A549 treated with CpdA at 1 μM for 4 hours (cell line): ENCODE results near the gene KRTAP13-4. TPM values are rescaled to one million over a fixed set of nuclear protein-coding genes. Genes with fewer than 3 reads are reported as not detected.

Experiments used
- total RNA-seq: library from RNA; stranded (reverse); fragments of 200-300 nt; extraction: Qiagen RNA extraction; gene quantifications from 5 replicates; pipeline ENCODE4 v1.2.3, GENCODE V29; 2022; ENCODE audit warnings: low read depth

KRTAP13-4 gene
- total RNA-seq, result not detected in 5 replicates

GRCh38 chr21:30430170-30430655, at the start of gene KRTAP13-4:
KRTAP13-4 (plus strand) TSS chr21:30430220; CDS start chr21:30430276, 56 bp downstream.

DNA sequence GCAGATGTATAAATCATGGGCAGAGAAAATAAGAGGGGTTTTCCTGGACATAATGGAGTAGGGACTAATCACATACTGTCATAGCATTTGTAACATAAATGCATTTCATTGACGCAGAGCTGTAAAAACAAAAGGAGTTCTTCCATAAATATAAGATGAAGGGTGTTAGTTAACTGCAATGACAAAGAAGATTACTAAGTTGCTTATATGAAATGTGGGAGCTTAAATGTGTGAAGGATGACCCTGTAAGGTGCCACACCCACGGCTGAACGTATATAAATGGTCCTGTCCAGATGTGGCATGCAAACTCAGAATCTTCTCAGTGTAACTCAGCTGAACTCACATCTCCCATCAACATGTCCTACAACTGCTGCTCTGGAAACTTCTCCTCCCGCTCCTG, 34.3 kb upstream of the KRTAP13-4 start, which contains the start of gene KRTAP13-1:
KRTAP13-1 (plus strand) TSS at position 301 of the 400 bp plus-strand sequence; CDS start at position 357, 56 bp downstream.

DNA sequence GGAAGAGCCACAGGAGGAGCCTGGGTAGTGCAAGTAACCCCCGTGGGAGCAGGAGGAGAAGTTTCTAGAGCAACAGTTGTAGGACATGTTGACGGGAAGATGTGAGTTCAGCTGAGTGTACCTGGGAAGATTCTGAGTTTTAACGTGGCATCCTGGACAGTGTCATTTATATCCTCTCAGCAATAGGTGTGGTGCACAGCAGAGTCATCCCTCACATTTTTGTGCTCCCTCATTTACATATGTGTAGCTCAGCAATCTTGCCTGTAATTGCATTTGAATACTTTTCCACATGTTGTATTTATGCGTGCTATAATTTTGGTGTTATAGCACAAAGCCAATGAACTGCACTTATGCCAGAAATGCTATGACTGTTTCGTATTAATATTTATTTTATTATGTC, 4.2 kb upstream of the KRTAP13-4 start, which contains the start of gene KRTAP13-3:
KRTAP13-3 (minus strand) TSS at position 101 of the 400 bp plus-strand sequence; CDS start at position 87, 14 bp downstream.

GRCh38 chr21:30439975-30440374, 10.0 kb downstream of the KRTAP13-4 start, which contains the start of gene KRTAP15-1:
KRTAP15-1 (plus strand) TSS chr21:30440275; CDS start chr21:30440328, 53 bp downstream.

GRCh38 chr21:30480145-30480544, 50.1 kb downstream of the KRTAP13-4 start, which contains the start of gene KRTAP19-1:
KRTAP19-1 (minus strand) TSS chr21:30480367; CDS start chr21:30480317, 50 bp downstream.

Other genes with a start within 250 kb of the KRTAP13-4 start
- gene CLDN8, start 214.1 kb upstream of the KRTAP13-4 start, total RNA-seq, result not detected in 5 replicates
- gene KRTAP24-1, start 147.3 kb upstream of the KRTAP13-4 start, total RNA-seq, result not detected in 5 replicates
- gene KRTAP25-1, start 140.7 kb upstream of the KRTAP13-4 start, total RNA-seq, result not detected in 5 replicates
- gene KRTAP26-1, start 109.9 kb upstream of the KRTAP13-4 start, total RNA-seq, result not detected in 5 replicates
- gene KRTAP27-1, start 92.5 kb upstream of the KRTAP13-4 start, total RNA-seq, result not detected in 5 replicates
- gene KRTAP23-1, start 81.6 kb upstream of the KRTAP13-4 start, total RNA-seq, result not detected in 5 replicates
- not detected in 5 replicates for gene KRTAP13-2, start 57.9 kb upstream of the KRTAP13-4 start, total RNA-seq
- gene KRTAP13-1, start 34.2 kb upstream of the KRTAP13-4 start, total RNA-seq, result not detected in 5 replicates
- not detected in 5 replicates for gene KRTAP13-3, start 4.3 kb upstream of the KRTAP13-4 start, total RNA-seq
- gene KRTAP15-1, start 10.1 kb downstream of the KRTAP13-4 start, total RNA-seq, result not detected in 5 replicates
- gene KRTAP19-1, start 50.1 kb downstream of the KRTAP13-4 start, total RNA-seq, result not detected in 5 replicates
- gene KRTAP19-2, start 57.2 kb downstream of the KRTAP13-4 start, total RNA-seq, result not detected in 5 replicates
- not detected in 5 replicates for gene KRTAP19-3, start 61.8 kb downstream of the KRTAP13-4 start, total RNA-seq
- not detected in 5 replicates for gene KRTAP19-4, start 66.9 kb downstream of the KRTAP13-4 start, total RNA-seq
- not detected in 5 replicates for gene KRTAP19-5, start 71.9 kb downstream of the KRTAP13-4 start, total RNA-seq
- gene KRTAP19-6, start 111.6 kb downstream of the KRTAP13-4 start, total RNA-seq, result not detected in 5 replicates
- gene KRTAP19-7, start 131.1 kb downstream of the KRTAP13-4 start, total RNA-seq, result not detected in 5 replicates
- not detected in 5 replicates for gene KRTAP22-2, start 160.2 kb downstream of the KRTAP13-4 start, total RNA-seq
- gene KRTAP6-3, start 162.2 kb downstream of the KRTAP13-4 start, total RNA-seq, result not detected in 5 replicates
- not detected in 5 replicates for gene KRTAP6-2, start 168.7 kb downstream of the KRTAP13-4 start, total RNA-seq
- not detected in 5 replicates for gene KRTAP22-1, start 170.9 kb downstream of the KRTAP13-4 start, total RNA-seq
- not detected in 5 replicates for gene KRTAP6-1, start 183.7 kb downstream of the KRTAP13-4 start, total RNA-seq
- not detected in 5 replicates for gene KRTAP20-1, start 186.2 kb downstream of the KRTAP13-4 start, total RNA-seq
- not detected in 5 replicates for gene KRTAP20-4, start 190.4 kb downstream of the KRTAP13-4 start, total RNA-seq
- not detected in 5 replicates for gene KRTAP20-2, start 205.0 kb downstream of the KRTAP13-4 start, total RNA-seq
- not detected in 5 replicates for gene KRTAP20-3, start 212.6 kb downstream of the KRTAP13-4 start, total RNA-seq